Fibroblast of skin of left biceps (primary cell): Measurements from ENCODE around the gene SYCN.

Experiments used
- DNase-seq, 2 experiments: peaks; one replicate each; pipeline ENCODE4 v3.0.0-alpha.2; 2013; ENCODE audit warnings: low read depth in 2 of 2

Gene SYCN

DNA sequence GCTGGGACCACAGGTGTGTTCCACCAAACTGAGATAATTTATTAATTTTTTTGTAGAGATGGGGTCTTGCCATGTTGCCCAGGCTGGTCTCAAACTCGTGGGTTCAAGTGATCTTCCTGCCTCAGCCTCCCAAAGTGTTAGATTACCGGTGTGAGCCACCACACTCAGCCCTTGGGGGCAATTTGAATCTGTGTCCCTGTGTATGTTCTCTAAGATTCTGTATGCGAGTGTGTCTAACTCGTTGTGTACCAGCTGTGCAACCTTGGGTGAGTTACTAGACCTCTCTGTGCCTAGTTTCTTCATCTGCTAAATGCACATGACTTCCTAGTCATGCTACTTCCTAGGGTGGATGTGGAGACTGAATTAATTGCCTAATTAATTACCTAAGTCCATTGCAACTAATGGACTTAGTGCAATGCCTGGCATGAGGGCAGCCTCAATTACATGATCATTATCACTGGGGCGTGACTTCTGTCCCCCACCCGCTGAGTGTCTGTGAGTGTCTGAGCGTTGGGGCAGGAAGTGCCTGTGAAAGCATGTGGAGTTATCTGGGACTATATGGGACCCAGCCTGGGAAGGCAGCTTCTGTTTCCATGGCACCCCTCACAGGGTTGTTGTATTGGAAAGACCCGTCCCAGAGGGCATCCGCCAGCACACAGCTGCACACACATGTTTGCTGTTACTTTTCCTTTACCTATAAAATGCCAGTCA is 9.1 kb downstream of the SYCN start:
- DNase-seq: no peak

DNA sequence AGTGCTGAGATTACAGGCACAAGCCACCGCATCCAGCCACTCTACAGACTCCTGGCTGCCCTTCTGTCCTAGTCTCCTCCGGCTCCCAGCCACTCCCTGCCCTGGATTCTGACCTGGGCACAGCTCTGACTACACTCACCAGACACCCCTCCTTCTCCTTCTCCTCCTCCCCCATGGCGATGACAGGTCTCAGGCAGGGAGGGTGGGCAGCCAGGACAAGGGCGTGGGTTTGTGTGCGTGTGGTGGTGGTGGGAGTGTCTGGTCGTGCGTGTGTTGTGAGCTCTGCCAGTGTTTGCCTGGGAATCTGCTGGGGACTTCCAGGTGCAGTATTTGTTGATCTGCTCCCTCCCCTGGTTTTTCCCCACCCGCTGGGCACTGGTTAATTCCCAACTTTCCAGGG is 10.3 kb downstream of the SYCN start:
- DNase-seq: no peak

DNA sequence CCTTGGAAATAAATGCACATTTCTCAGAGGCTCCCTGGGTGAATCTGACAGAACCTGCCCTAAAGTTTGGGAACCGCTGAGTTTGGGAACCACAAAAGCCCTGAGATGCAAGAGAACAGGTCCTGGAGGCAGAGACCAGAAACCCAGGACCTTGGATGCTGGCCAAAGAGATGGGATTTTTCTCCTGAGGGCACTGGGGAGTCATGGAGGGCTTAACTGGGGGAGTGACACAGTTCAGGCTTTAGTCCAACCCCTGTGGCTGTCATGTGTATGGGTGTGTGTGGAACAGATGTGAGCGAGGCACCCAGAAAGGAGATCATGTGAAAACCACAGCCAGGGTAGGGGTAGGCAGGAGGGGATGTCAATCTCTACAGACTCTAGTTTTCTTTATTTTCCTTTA is 11.2 kb downstream of the SYCN start:
- DNase-seq: no peak

DNA sequence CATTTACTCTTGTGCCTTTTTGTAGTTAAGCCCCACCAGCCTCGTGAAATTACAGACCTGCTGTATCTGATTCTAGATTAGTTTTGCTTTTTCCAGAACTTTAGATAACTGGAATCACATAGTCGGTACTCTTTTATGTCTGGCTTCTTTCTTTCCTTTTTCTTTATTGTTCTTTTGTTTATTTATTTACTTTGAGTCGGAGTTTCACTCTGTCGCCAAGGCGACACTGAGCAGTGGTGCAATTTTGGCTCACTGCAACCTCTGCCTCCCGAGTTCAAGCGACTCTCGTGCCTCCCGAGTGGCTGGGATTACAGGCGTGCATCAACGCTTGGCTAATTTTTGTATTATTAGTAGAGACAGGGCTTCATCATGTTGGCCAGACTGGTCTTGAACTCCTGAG is 13.3 kb downstream of the SYCN start:
- no peak for DNase-seq

DNA sequence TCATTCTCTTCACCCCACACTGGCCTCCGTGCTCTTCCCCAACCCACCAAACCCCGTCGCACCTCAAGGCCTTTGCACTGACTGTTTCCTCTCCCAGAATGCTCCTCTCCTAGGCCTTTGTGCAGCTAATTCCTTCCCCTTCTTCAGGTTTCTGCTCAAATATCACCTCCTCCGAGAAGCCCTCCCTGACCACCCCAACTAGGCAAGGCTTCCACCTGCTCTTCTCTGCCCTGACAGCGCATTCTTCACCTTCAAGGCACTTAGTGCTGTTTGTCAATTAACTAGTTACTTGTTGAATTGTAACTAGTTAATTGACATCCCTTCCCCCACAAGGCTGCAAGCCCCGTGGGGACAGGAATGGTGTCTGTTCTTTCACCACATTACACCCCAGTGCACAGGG is 15.1 kb downstream of the SYCN start:
- no peak for DNase-seq

DNA sequence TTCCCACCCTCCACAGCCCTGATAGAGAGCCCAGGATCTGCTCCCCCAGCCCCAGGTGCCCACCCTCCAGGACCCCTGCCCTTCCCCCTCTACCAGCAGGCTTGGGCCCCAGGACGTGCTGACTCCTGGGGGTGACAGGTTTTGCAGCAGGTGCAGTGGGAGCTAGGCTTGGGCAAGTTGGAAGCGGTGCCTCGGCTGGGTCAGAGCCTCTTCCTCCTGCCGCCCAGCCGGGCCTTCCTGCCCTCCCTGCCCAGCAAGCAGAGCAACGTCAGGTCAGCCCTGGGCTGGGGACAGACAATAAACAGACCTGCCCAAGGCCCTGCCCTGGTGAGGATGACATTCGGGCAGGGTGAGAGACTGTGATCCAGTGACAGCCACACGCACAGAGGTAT is 16.5 kb downstream of the SYCN start:
- DNase-seq: no peak

GRCh38 chr19:39186391-39186790 is 17.7 kb downstream of the SYCN start:
- DNase-seq: no peak

- peak in 1 of 2 experiments; percentile 1 for DNase-seq
Observed at GRCh38 chr19:39183104-39183503, 21.0 kb downstream of the SYCN start.

DNA sequence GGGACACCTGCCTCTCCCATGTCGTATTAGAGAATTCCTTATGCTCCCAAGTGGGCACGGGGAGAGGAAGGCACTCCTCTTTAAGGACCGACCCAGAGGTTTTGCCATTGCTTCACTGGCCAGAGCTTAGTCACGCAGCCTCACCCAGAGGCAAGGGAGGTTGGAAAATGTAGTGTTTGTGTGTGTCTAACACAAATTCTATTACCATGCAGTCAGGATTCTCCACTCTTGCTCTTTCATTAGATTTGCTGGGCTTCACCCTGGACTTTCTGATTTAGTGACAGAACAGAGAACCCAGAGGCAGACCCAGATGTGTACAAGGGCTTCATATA is 21.9 kb downstream of the SYCN start:
- no peak for DNase-seq

DNA sequence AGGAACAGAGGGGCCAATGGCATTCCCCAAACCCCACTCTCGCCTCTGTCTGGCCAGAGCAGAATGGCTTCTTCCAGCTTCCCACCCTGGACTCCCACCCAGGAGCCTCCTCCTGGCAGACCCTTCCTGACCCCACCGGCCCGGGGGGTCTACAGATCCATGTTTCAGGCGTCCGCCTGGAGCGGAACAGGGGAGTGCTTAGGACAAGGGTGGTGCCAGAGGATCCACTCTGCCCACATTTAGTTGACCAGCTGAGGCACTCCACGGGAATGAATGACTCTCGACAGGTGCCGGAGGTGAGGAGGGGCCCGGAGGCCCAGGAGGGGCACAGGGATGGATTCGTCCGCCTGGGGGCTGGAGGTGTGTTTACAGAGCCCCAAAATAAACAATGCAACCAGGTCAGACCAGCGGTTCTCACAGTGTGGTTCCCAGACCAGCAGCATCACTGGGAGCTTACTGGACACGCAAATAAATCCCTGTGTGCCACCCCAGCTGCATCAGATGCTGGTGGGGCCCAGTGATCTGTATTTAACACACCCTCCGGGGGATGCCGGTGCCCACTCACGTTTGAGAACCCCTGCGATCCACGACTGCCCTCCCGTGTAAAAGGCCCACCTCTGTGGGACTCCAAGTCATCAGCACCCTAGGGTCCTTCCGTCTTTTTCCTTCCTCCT is 22.4 kb downstream of the SYCN start:
- DNase-seq: no peak

- DNase-seq: no peak
Observed at GRCh38 chr19:39180749-39181148, 23.3 kb downstream of the SYCN start.

GRCh38 chr19:39179754-39180153 is 24.3 kb downstream of the SYCN start:
- no peak for DNase-seq

- DNase-seq: no peak
Observed at GRCh38 chr19:39178296-39179006, 25.6 kb downstream of the SYCN start.

- no peak for DNase-seq
Observed at GRCh38 chr19:39177736-39178135, 26.3 kb downstream of the SYCN start.

DNA sequence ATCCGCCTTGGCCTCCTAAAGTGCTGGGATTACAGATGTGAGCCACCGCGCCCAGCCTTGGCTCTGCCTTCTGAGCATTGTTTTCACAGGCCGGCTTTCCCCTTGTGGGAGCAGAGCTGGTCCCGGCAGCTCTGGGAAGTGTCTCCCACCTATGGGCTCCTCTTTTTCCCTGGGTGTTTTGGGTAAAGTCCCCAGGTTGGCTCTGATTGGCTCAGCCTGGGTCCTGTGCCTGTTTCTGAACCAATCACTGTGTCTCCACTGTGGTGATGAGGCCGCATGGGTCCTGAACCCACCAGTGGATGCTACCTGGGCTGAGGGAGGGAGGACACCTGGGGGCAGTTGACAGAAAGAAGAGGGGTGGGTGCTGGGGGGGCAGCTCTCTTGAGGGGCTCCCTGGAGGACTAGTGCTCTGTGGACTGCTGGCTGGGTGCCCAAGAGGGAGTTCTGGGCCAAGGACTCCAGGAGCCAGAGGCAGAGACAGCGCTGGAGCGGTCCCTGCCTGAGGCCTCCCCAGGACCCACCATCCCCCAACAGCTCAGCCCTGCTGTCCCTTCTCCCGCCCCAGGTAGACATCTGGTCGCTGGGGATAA is 26.9 kb downstream of the SYCN start:
- no peak for DNase-seq

- DNase-seq: no peak
Observed at GRCh38 chr19:39175564-39175963, 28.5 kb downstream of the SYCN start.

GRCh38 chr19:39174558-39175544 is 29.2 kb downstream of the SYCN start:
- DNase-seq: no peak

DNA sequence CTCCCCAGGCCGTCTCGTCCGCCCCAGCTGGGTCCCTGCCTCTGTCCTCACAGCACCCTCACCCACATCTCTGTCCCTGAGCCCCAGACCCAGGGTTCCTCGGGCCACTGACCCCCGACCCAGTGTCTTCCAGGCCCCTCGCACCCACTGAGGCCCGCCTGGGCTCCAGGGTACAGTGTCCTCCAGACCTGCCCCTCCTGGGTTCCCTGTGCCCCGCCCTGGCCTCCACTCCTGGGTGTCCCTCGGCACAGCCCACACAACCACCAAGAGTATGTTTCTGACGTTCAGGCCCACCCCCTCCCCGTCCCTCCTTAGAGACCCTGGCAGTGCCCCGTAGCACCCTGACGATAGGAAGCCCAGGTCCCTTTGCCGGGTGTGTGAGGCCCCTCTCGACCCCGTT is 29.9 kb downstream of the SYCN start:
- no peak for DNase-seq

DNA sequence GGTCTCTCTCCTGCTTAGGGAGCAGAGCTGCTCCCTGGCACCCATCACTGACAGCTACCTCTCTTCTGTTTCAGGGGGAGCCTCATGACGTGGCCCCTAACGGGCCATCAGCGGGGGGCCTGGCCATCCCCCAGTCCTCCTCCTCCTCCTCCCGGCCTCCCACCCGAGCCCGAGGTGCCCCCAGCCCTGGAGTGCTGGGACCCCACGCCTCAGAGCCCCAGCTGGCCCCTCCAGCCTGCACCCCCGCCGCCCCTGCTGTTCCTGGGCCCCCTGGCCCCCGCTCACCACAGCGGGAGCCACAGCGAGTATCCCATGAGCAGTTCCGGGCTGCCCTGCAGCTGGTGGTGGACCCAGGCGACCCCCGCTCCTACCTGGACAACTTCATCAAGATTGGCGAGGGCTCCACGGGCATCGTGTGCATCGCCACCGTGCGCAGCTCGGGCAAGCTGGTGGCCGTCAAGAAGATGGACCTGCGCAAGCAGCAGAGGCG is 30.5 kb downstream of the SYCN start:
- DNase-seq: no peak

DNA sequence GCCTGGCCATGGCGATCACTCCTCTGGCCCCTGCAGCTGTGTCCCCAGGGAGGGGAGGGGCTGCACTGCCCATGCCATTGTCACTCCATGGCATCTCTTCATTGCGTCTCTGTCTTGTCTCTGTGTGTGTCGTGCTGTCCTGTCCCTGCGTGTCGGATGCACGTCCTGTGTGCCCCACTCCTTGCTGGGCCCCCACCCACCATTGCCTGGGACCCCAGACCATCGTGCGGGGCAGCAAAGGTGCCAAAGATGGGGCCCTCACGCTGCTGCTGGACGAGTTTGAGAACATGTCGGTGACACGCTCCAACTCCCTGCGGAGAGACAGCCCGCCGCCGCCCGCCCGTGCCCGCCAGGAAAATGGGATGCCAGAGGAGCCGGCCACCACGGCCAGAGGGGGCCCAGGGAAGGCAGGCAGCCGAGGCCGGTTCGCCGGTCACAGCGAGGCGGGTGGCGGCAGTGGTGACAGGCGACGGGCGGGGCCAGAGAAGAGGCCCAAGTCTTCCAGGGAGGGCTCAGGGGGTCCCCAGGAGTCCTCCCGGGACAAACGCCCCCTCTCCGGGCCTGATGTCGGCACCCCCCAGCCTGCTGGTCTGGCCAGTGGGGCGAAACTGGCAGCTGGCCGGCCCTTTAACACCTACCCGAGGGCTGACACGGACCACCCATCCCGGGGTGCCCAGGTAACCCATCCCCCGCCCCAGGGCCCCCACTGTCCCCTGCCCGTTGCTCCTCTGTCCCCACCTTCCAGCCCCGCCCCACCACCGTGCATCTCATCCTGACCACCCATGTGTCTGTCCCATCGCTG is 31.2 kb downstream of the SYCN start:
- DNase-seq: no peak
